ENCODE results near the gene HMCN2.

- TF ChIP-seq, protein P1, sequence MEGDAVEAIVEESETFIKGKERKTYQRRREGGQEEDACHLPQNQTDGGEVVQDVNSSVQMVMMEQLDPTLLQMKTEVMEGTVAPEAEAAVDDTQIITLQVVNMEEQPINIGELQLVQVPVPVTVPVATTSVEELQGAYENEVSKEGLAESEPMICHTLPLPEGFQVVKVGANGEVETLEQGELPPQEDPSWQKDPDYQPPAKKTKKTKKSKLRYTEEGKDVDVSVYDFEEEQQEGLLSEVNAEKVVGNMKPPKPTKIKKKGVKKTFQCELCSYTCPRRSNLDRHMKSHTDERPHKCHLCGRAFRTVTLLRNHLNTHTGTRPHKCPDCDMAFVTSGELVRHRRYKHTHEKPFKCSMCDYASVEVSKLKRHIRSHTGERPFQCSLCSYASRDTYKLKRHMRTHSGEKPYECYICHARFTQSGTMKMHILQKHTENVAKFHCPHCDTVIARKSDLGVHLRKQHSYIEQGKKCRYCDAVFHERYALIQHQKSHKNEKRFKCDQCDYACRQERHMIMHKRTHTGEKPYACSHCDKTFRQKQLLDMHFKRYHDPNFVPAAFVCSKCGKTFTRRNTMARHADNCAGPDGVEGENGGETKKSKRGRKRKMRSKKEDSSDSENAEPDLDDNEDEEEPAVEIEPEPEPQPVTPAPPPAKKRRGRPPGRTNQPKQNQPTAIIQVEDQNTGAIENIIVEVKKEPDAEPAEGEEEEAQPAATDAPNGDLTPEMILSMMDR (conservative IDR thresholded peaks at IDR 0.05): no peak
- TF ChIP-seq ZFX (IDR thresholded peaks at IDR 0.05): no peak
Measured at GRCh38 chr9:130358928-130359327, 93.4 kb downstream of the HMCN2 start.
